NCI-H2196 treated with DMSO at 0.1 percent for 48 hours (cell line): ENCODE results near the gene SHROOM2.
"Not testable (repeated sequence)": the region's sequence is repeated elsewhere in the genome, so short reads cannot be mapped to it uniquely, and the experiment has no call there.

Source experiments
- DNase-seq: peaks from one replicate; lab custom pipeline; 2025; ENCODE audit not compliant: unreplicated experiment; lab: John Stamatoyannopoulos, UW

Gene SHROOM2

DNA sequence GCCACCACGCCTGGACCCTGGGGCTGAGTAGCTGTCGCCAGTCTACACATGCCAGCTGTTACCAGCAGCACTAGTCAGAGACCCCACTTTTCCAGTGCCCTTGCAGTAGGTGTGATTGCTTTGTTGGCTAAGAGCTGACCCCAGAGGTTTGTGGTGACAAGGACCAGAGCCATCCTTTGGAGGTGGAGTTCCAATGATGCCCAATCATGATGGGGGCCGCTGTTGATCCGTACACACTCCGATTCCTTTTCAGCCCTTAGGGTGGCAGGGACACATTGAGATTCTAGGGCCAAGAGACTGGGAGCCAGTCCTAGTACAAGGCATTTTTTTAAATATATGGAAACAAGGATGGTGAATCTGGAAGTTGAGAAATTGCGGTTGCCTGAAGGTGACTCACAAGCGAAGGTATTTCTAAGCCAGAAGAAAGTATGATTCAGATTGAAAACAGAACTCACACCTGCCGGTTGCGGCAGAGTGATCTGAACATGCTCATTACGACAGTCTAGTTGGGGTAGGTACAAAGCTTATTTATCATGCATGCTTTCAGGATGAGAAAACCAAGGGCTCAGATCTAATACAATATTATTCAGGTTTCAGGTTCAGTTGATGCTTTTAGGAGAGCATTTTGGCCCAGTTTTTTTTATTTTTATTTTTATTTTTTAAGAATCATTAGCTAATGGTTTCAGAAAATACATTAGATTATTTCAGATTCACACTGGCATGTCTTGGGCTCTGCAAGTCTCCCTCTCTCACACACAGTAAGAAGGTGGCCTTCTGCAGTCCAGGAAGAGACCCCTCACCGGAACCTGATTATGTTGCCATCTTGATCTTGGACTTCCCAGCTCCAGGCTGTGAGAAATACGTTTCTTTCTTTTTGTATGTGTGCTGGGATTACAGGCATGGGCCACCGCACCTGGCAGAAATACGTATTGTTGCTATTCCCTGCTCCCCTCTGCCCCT is 43.4 kb downstream of the SHROOM2 start:
- no peak for DNase-seq

DNA sequence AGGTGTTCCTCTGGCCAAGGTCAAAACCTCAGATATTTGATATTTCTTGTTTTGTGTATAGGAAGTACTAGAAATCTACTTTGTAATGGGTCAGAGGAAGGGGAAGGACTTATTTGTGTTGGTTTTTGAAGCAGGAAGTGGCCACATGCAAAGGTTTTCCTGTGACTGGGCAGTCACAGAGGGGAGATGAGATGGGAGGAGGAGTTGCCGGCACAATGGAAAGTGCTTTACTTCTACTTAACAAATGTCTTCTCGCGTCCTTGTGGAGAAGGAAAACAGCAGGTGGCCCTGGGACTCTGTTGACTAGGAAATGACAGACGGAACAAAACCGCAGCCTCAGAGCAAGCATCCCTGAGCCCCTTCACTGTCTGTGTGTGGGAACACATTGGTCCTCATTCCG is 46.6 kb downstream of the SHROOM2 start:
- no peak for DNase-seq

DNA sequence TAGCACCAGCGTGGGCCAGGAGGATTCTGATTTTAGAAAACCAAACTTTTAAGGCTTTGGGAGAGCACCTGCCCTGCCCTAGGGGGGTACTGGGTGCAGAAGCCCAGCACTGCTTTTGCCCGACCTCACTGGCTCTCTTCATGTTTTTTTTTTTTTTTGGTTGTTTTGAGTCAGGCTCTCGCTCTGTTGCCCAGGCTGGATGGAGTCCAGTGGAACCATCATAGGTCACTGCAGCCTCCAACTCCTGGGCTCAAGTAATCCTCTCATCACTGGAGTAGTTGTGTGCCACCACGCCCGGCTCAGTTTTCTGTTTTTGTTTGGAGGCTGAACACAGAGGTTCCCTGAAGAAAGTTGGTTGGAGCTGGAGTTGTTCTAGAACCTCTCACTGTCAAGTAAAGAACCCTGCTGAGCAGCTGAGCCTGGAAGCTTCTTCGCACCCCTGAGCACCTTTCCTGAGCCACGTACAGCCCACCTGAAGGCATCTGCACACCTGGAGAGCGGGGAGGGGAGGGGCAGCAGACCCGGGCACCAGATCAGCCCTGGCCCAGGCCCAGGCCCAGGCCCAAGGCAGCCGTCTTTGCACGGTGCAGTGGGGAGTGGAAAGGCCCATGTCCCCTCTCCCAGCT is 49.5 kb downstream of the SHROOM2 start:
- no peak for DNase-seq

DNA sequence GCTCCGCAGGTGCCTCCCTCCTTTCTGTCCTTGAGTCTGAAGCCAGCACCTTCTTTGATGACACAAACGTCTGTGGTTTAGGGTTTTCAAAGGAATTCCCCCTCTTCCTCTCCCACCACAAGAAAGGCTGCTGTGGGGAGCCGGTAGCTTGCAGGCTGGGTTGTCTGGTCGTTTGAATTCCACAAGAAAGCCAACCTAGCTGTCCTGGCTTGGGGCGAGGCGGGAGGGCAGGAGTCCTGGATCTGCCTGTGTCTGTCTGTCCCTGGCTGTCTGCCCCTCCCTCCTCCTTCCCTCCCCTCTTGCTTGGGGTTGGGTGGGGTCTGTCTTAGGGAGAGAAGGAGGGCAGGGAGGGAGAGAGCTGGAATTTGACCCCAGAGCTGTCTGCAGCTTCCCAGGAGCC is 56.3 kb downstream of the SHROOM2 start:
- no peak for DNase-seq

DNA sequence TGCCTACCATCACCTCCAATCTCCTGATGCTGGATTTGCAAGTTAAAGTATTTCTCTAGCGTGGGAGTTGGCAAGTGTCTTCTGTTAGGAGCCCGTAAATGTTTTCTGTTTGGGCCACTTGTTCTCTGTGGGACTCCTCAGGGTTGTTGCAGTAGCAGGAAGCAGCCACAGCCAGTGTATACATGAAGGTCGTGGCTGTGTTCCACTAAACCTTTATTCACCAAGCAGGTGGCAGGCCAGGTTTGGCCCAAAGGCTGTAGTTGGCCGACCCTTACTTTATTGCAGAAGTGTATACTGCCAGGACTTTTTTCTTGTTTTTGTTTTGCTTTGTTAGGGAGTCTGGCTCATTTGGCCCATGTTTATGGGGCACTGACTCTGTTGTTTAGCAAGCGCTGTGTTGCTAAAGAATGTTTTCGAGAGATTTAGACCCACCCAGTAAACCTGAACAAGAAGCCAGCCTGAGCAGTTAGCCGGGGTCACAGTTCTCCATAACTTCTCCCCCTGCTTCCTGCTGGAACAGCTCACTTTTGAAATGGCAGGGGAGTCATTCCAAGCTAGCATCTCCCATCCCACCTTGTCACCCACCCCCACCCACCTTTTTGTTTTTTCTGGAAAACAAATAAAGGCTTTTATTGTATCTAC is 58.8 kb downstream of the SHROOM2 start:
- no peak for DNase-seq

DNA sequence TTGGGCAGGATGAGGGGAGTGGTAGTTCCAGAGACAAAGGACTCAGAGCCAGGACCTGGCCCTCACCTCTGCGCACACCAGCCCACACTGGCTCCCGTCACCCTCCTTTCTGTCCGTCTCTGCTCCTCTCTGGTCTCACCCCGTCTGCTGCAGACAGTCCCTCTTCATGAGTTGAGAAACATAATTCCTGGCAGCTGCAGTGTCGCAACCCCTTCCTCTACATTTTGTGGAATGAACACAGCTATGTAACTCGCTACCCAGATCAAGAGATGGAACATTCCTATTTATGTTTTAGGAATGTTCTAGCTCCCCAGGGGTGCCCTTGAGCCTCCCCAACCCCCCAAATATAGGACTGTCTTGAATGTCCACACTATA is 59.3 kb downstream of the SHROOM2 start:
- no peak for DNase-seq

DNA sequence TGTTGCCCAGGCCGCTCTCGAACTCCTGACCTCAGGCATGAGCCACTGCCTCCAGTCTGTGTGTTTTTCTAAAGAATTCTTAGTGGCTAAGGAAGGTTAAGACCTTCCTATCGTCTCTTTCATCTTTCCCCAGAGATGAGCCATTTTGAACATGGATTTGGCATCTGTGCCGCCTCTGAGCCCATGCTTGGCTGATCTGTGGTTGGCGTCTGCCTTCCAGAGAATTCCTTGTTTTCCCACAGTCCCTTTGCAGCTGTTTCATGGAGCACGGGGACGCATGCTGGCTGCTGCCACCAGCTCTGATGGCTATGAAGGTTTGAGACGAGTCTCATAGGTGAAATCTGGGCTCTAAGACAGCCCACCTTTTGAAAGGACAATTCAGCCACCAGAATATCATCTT is 60.4 kb downstream of the SHROOM2 start:
- no peak for DNase-seq

DNA sequence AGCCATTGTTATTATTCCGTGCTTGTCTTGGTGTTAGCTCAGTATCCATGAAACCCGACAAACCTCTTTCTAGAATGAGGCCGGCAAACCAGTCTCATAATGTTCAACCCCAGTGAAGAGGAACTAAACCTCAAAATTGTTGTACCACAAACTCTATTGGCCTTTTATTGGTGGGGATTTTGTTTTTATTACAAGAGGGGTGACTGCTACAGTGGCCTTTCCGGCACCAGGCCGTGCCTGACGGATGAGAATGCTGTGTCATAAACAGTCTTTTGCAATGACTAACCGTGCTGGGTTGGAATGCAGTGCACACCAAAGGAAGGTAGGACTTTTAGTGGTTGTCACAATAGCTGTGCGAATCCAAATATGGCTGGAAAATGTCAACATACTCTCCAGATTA is 60.8 kb downstream of the SHROOM2 start:
- no peak for DNase-seq

DNA sequence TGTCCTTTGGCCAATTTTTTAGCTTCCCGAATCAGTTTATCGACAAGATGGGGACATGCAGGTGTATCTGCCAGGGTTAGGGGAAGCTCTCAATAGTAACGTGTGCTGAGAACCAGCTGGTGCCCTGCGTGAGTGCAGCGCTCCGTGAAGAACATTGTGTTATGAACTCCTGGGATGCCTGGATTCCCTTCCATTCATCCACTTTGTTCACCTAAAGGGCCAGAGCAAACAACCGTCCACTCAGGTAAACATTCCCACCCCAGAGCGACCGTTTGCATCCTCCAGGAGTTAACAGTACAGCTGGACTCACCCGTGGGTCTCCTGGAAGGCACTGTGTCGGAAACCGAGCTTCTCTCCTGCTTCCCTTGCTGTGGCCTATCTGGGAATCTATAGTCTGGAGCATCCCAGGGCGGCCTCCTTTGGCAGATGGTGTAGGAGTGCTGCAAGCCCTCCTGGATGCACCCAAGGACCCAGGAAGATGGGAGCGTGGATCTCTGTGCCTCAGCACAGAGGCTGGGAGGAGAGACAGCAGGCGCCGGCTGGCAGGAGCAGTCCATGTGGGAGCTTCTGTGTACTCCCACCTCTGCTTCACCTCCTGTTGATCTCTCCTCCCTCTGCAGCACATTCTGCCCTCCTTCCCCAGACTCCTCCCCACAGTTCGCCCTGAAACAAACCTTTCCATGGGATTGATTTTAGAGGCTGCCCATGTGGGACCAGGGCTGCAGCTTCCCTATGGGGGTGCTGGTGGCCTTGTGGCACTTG is 62.7 kb downstream of the SHROOM2 start:
- DNase-seq: no peak

DNA sequence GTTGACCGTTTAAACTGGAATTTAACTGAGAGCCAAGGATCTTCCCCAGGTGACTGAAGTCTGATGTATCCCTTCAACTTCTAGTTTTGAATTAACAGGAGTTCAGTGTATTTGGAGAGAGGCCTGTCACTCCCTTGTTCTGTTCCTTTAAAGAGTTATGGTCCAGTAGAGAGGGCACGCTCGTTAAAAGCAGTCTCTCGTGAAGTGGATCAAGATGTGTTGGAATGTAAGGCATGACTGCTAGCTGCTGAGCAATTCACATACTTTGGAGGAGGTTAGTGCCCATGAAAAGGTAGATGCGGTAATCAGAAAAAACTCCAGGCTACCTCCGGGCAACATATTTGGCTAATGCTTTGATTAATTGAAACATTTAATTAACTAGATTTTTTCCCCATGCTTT is 65.7 kb downstream of the SHROOM2 start:
- DNase-seq: no peak

DNA sequence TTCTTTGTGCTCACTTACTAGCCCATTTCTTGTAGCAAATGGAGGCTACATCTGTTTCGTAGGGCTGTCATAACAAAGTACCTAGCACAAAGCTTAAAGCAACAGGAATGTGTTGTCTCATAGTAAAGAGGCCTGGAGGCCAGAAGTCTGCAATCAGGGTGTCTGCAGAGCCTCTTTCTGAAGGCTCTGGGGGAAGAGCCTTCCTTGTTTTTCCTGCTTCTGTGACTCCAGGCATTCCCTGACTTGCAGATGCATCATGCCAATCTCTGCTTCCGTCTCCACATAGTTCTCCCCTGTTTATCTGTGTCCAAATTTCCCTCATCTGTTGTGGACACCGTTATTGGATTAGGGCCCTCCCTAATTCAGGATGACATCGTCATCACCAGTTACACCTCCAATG is 67.1 kb downstream of the SHROOM2 start:
- no peak for DNase-seq

DNA sequence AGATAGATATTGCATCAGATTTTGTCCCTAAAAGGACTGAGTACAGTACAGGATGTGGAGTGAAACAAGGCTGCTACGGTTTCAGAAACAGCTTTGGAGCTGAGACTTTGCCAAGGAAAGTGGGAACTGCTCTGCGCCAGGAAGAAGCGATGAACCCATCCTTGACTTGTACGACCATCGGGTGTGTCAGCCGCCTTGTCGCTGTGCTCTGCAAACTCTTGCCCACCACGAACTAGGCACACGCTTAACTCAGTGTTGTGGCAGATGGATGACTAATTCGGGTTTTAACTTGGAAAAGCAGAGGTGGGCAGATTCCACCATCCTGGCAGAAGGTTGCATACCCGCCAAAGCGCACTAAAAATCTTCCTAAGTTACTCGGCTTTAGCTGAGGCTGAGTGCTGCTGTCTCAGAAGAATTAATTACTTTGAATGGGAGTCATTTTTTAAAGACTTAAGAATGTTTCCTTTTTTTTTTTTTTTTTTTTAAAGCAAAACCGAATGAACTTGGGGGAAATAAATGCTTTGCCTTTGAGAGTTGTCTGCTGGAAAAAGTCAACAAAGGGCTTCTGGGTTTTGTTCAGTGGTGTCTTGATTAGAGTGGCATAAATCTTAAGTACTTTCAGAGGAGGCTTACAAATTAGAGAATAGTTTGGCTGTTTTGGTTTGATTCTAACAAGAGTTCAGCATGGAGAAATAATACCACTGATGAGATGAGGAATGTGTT is 69.5 kb downstream of the SHROOM2 start:
- no peak for DNase-seq

DNA sequence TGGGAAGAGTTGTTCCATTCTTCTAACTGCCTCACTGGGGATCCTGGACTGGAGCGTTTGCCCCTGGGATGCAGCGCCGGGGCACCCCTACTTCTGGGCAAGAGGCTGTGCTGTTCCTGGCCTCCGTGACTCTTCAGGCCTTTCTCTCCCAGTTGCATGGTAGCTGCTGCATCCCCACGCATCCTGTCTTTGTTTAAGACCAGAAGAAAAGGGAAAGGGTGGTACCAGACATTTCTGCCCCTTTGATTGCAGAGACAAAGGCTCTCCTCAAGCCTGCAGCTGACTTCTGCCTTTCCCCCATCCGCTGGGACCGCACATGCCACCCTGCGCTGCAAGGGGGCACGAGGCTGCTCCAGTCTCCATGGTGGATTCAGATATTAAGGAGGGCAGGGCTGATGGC is 70.4 kb downstream of the SHROOM2 start:
- no peak for DNase-seq

DNA sequence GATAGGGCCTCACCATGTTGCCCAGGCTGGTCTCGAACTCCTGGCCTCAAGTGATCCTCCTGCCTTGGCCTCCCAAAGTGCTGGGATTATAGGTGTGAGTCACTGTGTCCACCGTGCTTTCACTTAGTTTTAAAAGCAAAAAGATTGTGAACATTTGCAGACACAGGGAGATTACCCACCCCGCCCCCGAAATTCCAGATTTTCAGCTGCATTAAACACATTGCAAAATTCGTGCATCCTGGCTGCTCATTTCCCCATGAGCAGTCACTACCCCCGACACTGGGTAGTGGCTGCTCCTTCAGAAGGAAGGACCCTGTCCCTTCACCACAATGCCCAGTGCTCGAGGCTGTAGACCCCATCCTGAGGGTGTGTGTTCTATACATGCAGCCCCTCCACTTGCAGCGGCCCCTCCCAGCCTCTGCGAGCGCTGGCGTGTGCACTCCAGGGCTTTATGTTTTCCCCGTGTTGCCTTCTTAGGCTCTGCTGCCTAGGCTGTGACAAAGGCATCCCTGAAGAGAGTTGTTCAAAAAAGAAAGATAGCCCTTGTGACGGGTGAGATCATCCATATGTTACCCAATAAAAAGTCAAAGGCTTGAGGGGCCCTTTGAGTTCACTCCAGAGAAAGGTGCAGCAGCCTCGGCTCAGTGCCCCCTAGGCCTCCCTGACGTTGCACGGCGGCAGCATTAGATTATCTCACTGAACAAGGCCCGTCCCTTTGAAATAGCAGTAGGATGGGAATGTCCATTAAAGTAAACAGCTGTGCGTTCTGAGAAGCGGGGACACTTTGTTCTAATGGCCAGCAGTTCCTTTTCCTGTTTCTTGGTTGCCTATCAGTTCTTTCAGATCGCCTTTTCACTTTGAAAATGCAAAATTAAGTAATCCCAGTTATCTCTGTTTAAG is 71.6 kb downstream of the SHROOM2 start:
- no peak for DNase-seq

DNA sequence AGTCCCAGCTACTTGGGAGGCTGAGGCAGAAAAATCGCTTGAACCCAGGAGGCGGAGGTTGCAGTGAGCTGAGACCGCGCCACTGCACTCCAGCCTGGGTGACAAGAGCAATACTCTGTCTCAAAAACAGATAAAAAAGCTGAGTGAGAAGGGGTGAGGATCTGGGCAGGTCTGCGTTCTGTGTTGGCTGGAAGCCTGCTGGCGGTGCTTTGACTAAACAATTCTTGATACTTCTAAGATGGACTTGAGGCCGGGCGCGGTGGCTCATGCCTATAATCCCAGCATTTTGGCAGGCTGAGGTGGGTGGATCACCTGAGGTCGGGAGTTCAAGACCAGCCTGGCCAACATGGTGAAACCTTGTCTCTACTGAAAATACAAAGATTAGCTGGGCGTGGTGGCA is 72.5 kb downstream of the SHROOM2 start:
- DNase-seq: not testable (repeated sequence)

DNA sequence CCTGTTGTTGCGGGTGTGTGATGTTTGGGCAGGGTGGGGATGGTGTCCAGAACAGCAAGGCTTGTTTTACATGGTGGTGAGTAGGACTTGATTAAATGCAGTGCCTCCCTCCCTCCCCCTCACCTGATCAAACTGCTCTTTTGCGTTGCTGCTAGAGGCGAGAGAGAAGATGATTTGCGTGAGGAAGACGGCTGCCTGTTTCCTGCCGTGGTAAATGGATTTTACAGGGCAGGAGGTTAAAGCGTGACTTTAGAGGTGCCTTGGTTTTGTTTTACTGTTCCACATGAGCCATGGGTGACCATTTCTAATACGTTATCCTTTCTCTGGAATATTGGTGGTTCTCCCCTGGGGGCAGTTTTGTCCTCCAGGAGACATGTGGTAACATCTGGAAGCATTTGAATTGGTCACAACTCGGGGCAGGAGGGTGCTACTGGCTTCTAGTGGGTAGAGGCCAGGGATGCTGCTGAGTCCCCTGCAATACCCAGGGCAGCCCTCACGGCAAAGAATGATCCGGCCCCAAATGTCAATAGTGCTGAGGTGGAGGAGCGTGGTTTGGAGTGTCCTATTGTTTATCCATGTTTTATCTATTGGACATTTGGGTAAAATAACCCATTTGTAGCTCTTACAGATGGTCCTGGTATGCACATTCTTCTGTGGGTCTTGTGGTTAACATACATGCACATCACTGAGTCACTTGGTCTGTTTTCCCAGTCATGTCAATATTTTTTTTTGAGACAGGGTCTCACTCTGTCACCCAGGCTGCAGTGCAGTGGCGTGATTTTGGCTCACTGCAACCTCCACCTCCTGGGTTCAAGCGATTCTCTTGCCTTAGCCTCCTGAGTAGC is 73.7 kb downstream of the SHROOM2 start:
- DNase-seq: no peak

DNA sequence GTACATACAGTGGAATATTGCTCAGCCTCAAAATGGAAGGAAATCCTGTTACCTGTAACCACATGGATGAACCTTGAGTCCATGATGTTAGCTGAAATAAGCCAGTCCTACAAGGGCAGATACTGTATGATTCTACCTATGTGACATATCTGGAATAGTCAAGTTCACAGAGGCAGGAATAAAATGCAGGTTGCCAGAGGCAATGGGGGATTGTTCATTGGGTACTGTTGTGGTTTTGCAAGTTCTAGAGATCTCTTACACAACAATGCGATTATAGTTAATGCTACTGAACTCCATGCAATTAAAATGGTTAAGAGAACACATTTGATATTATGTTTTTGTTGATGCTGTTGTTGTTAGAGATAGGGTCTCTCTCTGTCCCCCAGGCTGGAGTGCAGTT is 74.6 kb downstream of the SHROOM2 start:
- no peak for DNase-seq

DNA sequence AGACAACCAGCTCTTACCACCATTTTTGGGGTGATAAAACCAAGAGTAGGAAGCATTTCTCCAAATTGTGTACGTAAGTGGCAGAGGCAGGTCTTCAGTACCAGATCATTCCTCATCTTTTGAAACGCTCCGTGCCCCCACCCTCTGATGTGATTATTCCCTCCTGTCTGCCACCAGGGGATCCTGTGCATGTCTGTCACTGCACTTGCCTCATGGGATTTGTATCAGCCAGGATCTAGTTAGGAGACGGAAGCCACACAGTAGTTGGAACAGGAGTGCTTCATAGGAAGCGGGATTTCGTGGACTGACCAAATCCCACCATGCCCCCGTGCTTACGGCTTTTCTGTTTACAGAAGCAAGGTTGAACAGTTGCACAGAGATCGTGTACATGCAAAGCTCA is 75.5 kb downstream of the SHROOM2 start:
- no peak for DNase-seq

DNA sequence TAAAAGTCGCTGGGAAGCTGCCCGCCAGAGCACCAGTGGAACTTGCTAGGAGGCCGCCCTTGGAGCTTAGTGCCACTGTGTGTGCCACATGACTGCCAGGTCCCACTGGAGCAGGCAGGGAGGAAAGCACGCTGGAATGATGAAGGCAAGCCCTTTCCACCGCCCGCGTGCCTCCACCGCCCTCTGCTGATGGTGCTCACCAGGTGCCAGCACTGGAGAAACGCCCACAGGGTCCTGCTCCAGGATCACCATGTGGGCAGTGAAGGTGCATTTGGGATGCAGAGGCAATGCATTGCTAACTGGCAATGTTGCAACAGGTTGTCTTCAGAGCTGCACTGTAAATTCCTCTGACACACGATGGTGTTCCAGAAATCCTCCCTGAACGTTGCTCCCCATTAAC is 76.3 kb downstream of the SHROOM2 start:
- DNase-seq: no peak
